Endothelial cell of umbilical vein (primary cell): ENCODE data around the gene UBQLNL. TPM values are rescaled to one million over a fixed set of nuclear protein-coding genes. Genes with fewer than 3 reads are reported as not detected.

Source experiments
- BruUV-seq: library from RNA; stranded (reverse); fragments of 400-500 nt; replicated peaks from 2 replicates; lab custom pipeline; 2021; lab: Mats Ljungman, UMichigan
- CTCF ChIA-PET: fragments of 300-600, 350-600 bp; sonication (Branson Sonifier 250); formaldehyde crosslinking; loops from one replicate; lab custom pipeline; 2021; ENCODE audit warnings: antibody characterized with exemption, inconsistent platforms; lab: Charles Lee
- POLR2A ChIA-PET: fragments of 300-600, 350-600 bp; sonication (Branson Sonifier 250); formaldehyde crosslinking; loops from one replicate; lab custom pipeline; 2021; ENCODE audit warnings: antibody characterized with exemption, inconsistent platforms; lab: Charles Lee
- DNase-seq: peaks from one replicate; pipeline ENCODE4 v3.0.0-alpha.2; 2011; ENCODE audit warnings: low read depth, low spot score
- FAIRE-seq: peaks from 2 replicates; lab custom pipeline; 2011; peaks lifted over from hg19 to GRCh38; lab: Jason Lieb, UNC
- H2AFZ ChIP-seq: 2 replicates; pipeline ENCODE4 v1.6.0; 2012; ENCODE audit warnings: low read depth, low read length, control low read depth, inconsistent platforms
- H3K27ac ChIP-seq: 2 replicates; pipeline ENCODE4 v1.5.1; 2011; ENCODE audit warnings: low read depth, mild to moderate bottlenecking, control low read depth, low read length, moderate library complexity; ENCODE audit not compliant: insufficient read depth
- H3K27me3 ChIP-seq, 2 experiments: 2 replicates each; pipeline versions ENCODE4 v1.6.0 to v1.6.1; 2011; ENCODE audit warnings: low read length in 2 of 2, mixed read lengths in 1 of 2; ENCODE audit not compliant: control insufficient read depth in 2 of 2, insufficient read depth in 2 of 2
- H3K36me3 ChIP-seq, 2 experiments: 2 replicates in 1 of 2; 3 replicates in 1 of 2; pipeline ENCODE4 v1.5.1; 2011; ENCODE audit warnings: low read length in 2 of 2, mild to moderate bottlenecking in 1 of 2, moderate library complexity in 1 of 2; ENCODE audit not compliant: control insufficient read depth in 2 of 2, insufficient read depth in 2 of 2; ENCODE audit errors: extremely low read depth in 1 of 2
- H3K4me1 ChIP-seq: 3 replicates; pipeline ENCODE4 v1.5.1; 2011; ENCODE audit warnings: mild to moderate bottlenecking, low read length; ENCODE audit not compliant: control insufficient read depth, insufficient read depth; ENCODE audit errors: extremely low read depth
- H3K4me2 ChIP-seq: 2 replicates; pipeline ENCODE4 v1.6.1; 2011; ENCODE audit warnings: low read length, control low read depth, mixed read lengths; ENCODE audit not compliant: insufficient read depth
- H3K4me3 ChIP-seq, 3 experiments: fragments of 200-600 bp in 1 of 3; sonication (generic), shearing (Covaris generic) in 1 of 3; replicated peaks in 1 of 3; 2 replicates each; pipeline ENCODE4 v1.5.1; 2011 to 2016; ENCODE audit warnings: control low read depth in 3 of 3, low read length in 3 of 3, mild to moderate bottlenecking in 2 of 3, inconsistent platforms in 1 of 3, low read depth in 1 of 3, moderate library complexity in 1 of 3; ENCODE audit not compliant: insufficient read depth in 1 of 3
- H3K79me2 ChIP-seq: 2 replicates; pipeline ENCODE4 v1.6.0; 2012; ENCODE audit warnings: low read length, inconsistent platforms; ENCODE audit not compliant: control insufficient read depth, insufficient read depth
- H3K9ac ChIP-seq: replicated peaks from 2 replicates; pipeline ENCODE3; 2011; ENCODE audit warnings: low read length, control low read depth; ENCODE audit not compliant: insufficient read depth; ENCODE audit errors: extremely low read depth
- H3K9me1 ChIP-seq: replicated peaks from 3 replicates; pipeline ENCODE4 v1.6.0; 2011; ENCODE audit warnings: mild to moderate bottlenecking, low read length; ENCODE audit not compliant: control insufficient read depth, insufficient read depth; ENCODE audit errors: extremely low read depth
- H3K9me3 ChIP-seq: replicated peaks from 2 replicates; pipeline ENCODE4 v1.5.1; 2012; ENCODE audit warnings: low read length, inconsistent platforms; ENCODE audit not compliant: control insufficient read depth, insufficient read depth
- H4K20me1 ChIP-seq: replicated peaks from 2 replicates; pipeline ENCODE3; 2011; ENCODE audit warnings: mild to moderate bottlenecking, low read length; ENCODE audit not compliant: control insufficient read depth, insufficient read depth; ENCODE audit errors: extremely low read depth
- CTCF ChIP-seq, 2 donors: IDR thresholded peaks; 1 replicate in 1 of 2; 2 replicates in 1 of 2; pipeline ENCODE4 v1.5.1; 2011; ENCODE audit warnings: low read length in 2 of 2, mild to moderate bottlenecking in 2 of 2, moderate library complexity in 2 of 2, control low read depth in 1 of 2, inconsistent platforms in 1 of 2, low read depth in 1 of 2; ENCODE audit not compliant: insufficient read depth in 1 of 2; ENCODE audit errors: extremely low read depth in 1 of 2
- EZH2 ChIP-seq: IDR thresholded peaks from 2 replicates; pipeline ENCODE4 v1.6.1; 2012; ENCODE audit warnings: borderline replicate concordance, low read depth, mild to moderate bottlenecking, moderate library complexity, low read length, inconsistent platforms; ENCODE audit not compliant: severe bottlenecking
- FOS ChIP-seq: IDR thresholded peaks from 2 replicates; pipeline ENCODE4 v1.6.1; 2011; ENCODE audit warnings: mild to moderate bottlenecking, low read length, moderate library complexity, borderline replicate concordance; ENCODE audit not compliant: insufficient read depth
- GATA2 ChIP-seq: IDR thresholded peaks from 2 replicates; pipeline ENCODE4 v1.7.0; 2011; ENCODE audit warnings: low read depth, mild to moderate bottlenecking, moderate library complexity, mixed read lengths, low read length; ENCODE audit not compliant: insufficient read length, insufficient read depth
- JUN ChIP-seq: IDR thresholded peaks from 2 replicates; pipeline ENCODE4 v1.6.1; 2011; ENCODE audit warnings: borderline replicate concordance, low read depth; ENCODE audit not compliant: insufficient read length, insufficient read depth
- MAX ChIP-seq: IDR thresholded peaks from 2 replicates; pipeline ENCODE4 v1.6.1; 2011; ENCODE audit not compliant: insufficient read depth, insufficient read length
- MYC ChIP-seq: IDR thresholded peaks from one replicate; pipeline ENCODE4 v1.6.1; 2011; ENCODE audit warnings: mild to moderate bottlenecking, low read depth, low read length
- POLR2A ChIP-seq: IDR thresholded peaks from 2 replicates; pipeline ENCODE4 v1.6.1; 2012; ENCODE audit warnings: low read depth, mild to moderate bottlenecking, control low read depth, low read length
- POLR2AphosphoS5 ChIP-seq: IDR thresholded peaks from 2 replicates; pipeline ENCODE4 v1.6.1; 2012; ENCODE audit warnings: low read depth, mild to moderate bottlenecking, control low read depth, low read length, moderate library complexity; ENCODE audit not compliant: insufficient read depth
- dilution Hi-C: fragments of 300-500 bp; cut with MboI; formaldehyde crosslinking; loops from one replicate; pipeline ENCODE4 v1.15.0; 2019; ENCODE audit warnings: low sequenced_read_pairs; ENCODE audit not compliant: extremely low pct_ligation_motif_present
- intact Hi-C: fragments of 100-400 bp; cut with micrococcal nuclease; formaldehyde crosslinking; loops from one replicate; pipeline ENCODE4 v1.10.0; 2022
- polyA plus RNA-seq, 4 experiments: library from polyadenylated mRNA; depleted of rRNA in 3 of 4; stranded (reverse) in 3 of 4; unstranded in 1 of 4; fragments of >200 nt; gene quantifications; 2 replicates each; pipeline versions ENCODE4 v1.2.1 to v1.2.3, GENCODE V29; 2011 to 2012; ENCODE audit warnings: missing spikeins in 1 of 4
- total RNA-seq: library from RNA; stranded (reverse); gene quantifications from 2 replicates; pipeline ENCODE4 v1.2.3, GENCODE V29; 2021

Gene UBQLNL
- total and polyA plus RNA-seq, 2 donors (not counting 3 experiments of a cell fraction or from before 2014, with no cell fraction given): 0.33 to 0.48 TPM

- Histone ChIP-seq H3K27me3 (peaks cover 0 to 2% of the 10 kb centered on the region in 2 experiments), H3K79me2 (no peaks in the 10 kb centered on the region), H3K9ac (no peak overlapping the region), H3K27ac (no peak overlapping the region), H3K4me3 (no peak overlapping the region), H3K4me2 (no peak overlapping the region), H4K20me1 (no peaks in the 10 kb centered on the region), H2AFZ (no peak overlapping the region), H3K9me3 (no peaks in the 10 kb centered on the region), H3K4me1 (no peaks in the 10 kb centered on the region), H3K36me3 (no peaks in the 10 kb centered on the region), H3K9me1 (no peaks in the 10 kb centered on the region)
- no TSS peak for BruUV-seq
- FAIRE-seq (no peak), DNase-seq (no peak)
- CTCF ChIA-PET: no interaction called here
- TF ChIP-seq POLR2AphosphoS5 (no peak), JUN (no peak), FOS (no peak), POLR2A (no peak), GATA2 (no peak), MYC (no peak), MAX (no peak), CTCF (IDR thresholded peaks at IDR 0.05; ENCODE audit: extremely low read depth in 1 of 2, insufficient read depth in 1 of 2, low read depth in 1 of 2, low read length in 2 of 2) (no peak), EZH2 (no peak)
- POLR2A ChIA-PET: no interaction called here
- intact Hi-C loops: no loop called here
- dilution Hi-C loops: no loop called here
Measured at GRCh38 chr11:5507933-5508305, 8.6 kb downstream of the UBQLNL start.
